ENCODE data around the gene PARN.

- no peak for TF ChIP-seq SP1 (CRISPR knock-in tag; conservative IDR thresholded peaks at IDR 0.05)
- TF ChIP-seq, protein P1, sequence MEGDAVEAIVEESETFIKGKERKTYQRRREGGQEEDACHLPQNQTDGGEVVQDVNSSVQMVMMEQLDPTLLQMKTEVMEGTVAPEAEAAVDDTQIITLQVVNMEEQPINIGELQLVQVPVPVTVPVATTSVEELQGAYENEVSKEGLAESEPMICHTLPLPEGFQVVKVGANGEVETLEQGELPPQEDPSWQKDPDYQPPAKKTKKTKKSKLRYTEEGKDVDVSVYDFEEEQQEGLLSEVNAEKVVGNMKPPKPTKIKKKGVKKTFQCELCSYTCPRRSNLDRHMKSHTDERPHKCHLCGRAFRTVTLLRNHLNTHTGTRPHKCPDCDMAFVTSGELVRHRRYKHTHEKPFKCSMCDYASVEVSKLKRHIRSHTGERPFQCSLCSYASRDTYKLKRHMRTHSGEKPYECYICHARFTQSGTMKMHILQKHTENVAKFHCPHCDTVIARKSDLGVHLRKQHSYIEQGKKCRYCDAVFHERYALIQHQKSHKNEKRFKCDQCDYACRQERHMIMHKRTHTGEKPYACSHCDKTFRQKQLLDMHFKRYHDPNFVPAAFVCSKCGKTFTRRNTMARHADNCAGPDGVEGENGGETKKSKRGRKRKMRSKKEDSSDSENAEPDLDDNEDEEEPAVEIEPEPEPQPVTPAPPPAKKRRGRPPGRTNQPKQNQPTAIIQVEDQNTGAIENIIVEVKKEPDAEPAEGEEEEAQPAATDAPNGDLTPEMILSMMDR (IDR thresholded peaks at IDR 0.05) = no peak
- TF ChIP-seq ARID4B (CRISPR knock-in tag; IDR thresholded peaks at IDR 0.05; ENCODE audit: borderline replicate concordance) = no peak
- no peak for TF ChIP-seq NR1H2 (CRISPR knock-in tag; IDR thresholded peaks at IDR 0.05)
- no peak for TF ChIP-seq KAT7 (CRISPR knock-in tag; IDR thresholded peaks at IDR 0.05; ENCODE audit: borderline replicate concordance)
- TF ChIP-seq, protein P2, sequence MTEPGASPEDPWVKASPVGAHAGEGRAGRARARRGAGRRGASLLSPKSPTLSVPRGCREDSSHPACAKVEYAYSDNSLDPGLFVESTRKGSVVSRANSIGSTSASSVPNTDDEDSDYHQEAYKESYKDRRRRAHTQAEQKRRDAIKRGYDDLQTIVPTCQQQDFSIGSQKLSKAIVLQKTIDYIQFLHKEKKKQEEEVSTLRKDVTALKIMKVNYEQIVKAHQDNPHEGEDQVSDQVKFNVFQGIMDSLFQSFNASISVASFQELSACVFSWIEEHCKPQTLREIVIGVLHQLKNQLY (CRISPR knock-in tag; IDR thresholded peaks at IDR 0.05) = no peak
- TF ChIP-seq ZNF416 (CRISPR knock-in tag; IDR thresholded peaks at IDR 0.05) = no peak
- no peak for TF ChIP-seq FOXJ3 (CRISPR knock-in tag; IDR thresholded peaks at IDR 0.05; ENCODE audit: borderline replicate concordance)
- no peak for TF ChIP-seq ZNF232 (CRISPR knock-in tag; IDR thresholded peaks at IDR 0.05)
- no peak for TF ChIP-seq JUN (CRISPR knock-in tag; IDR thresholded peaks at IDR 0.05)
- no peak for TF ChIP-seq TEAD1 (CRISPR knock-in tag; IDR thresholded peaks at IDR 0.05)
Observed at GRCh38 chr16:14416184-14416583, 213.9 kb downstream of the PARN start.

All from WTC11 (cell line).